ENCODE data around the gene DNAJC13. TPM values are rescaled to one million over a fixed set of nuclear protein-coding genes. Genes with fewer than 3 reads are reported as not detected.

The DNAJC13 gene
- total RNA-seq, 1 experiment from 2014 or later, result 28.5 TPM

- TF ChIP-seq E2F4 (CRISPR knock-in tag; IDR thresholded peaks at IDR 0.05; ENCODE audit: borderline replicate concordance, low read depth) (no peak), RELA (CRISPR knock-in tag; IDR thresholded peaks at IDR 0.05; ENCODE audit: borderline replicate concordance) (no peak), ZSCAN18 (CRISPR knock-in tag; IDR thresholded peaks at IDR 0.05) (no peak)
Observed at GRCh38 chr3:132456136-132456535, 38.8 kb downstream of the DNAJC13 start (continued).

- no peak for TF ChIP-seq CDX4 (CRISPR knock-in tag; IDR thresholded peaks at IDR 0.05; ENCODE audit: borderline replicate concordance)
- TF ChIP-seq PRDM15 (CRISPR knock-in tag; IDR thresholded peaks at IDR 0.05), result no peak
- no peak for TF ChIP-seq ESRRA (CRISPR knock-in tag; IDR thresholded peaks at IDR 0.05; ENCODE audit: borderline replicate concordance)
- no peak for TF ChIP-seq CREB1 (CRISPR knock-in tag; IDR thresholded peaks at IDR 0.05)
- no peak for TF ChIP-seq AFF4 (CRISPR knock-in tag; IDR thresholded peaks at IDR 0.05; ENCODE audit: borderline replicate concordance)
- Mint-ChIP-seq H3K9me3 (no peaks in the 10 kb centered on the region), H3K36me3 (peaks cover 57% of the 10 kb centered on the region), H3K27me3 (ENCODE audit: low read depth) (no peaks in the 10 kb centered on the region), H3K4me3 (no peak overlapping the region), H3K27ac (no peak overlapping the region), H3K4me1 (no peaks in the 10 kb centered on the region)
- CTCF ChIA-PET, result no interaction called here
- POLR2A ChIA-PET, result no interaction called here
- DNase-seq (ENCODE audit: low spot score), result no peak
- no peak for ATAC-seq
Observed at GRCh38 chr3:132456571-132456970, 39.3 kb downstream of the DNAJC13 start.

GRCh38 chr3:132457286-132457685 lies 40.0 kb downstream of the DNAJC13 start:
- ATAC-seq, result no peak
- H3K27ac Mint-ChIP-seq, result no peak overlapping the region
- CTCF ChIA-PET, result no interaction called here
- no peak for TF ChIP-seq TP53 (CRISPR knock-in tag; IDR thresholded peaks at IDR 0.05)
- TF ChIP-seq ETV6 (CRISPR knock-in tag; IDR thresholded peaks at IDR 0.05), result no peak
- TF ChIP-seq ZMAT4 (CRISPR knock-in tag; IDR thresholded peaks at IDR 0.05), result no peak
- TF ChIP-seq E2F1 (CRISPR knock-in tag; IDR thresholded peaks at IDR 0.05), result no peak
- TF ChIP-seq ZSCAN18 (CRISPR knock-in tag; IDR thresholded peaks at IDR 0.05), result no peak
- no peak for TF ChIP-seq ESRRA (CRISPR knock-in tag; IDR thresholded peaks at IDR 0.05; ENCODE audit: borderline replicate concordance)
- TF ChIP-seq ZNF317 (CRISPR knock-in tag; IDR thresholded peaks at IDR 0.05; ENCODE audit: borderline replicate concordance, low read depth), result no peak
- TF ChIP-seq OVOL2 (CRISPR knock-in tag; IDR thresholded peaks at IDR 0.05; ENCODE audit: borderline replicate concordance), result no peak
- TF ChIP-seq MAX (CRISPR knock-in tag; IDR thresholded peaks at IDR 0.05), result no peak
- no peak for TF ChIP-seq ZNF263 (CRISPR knock-in tag; IDR thresholded peaks at IDR 0.05; ENCODE audit: low read depth)

More at GRCh38 chr3:132457286-132457685, 40.0 kb downstream of the DNAJC13 start:
- peaks cover 56% of the 10 kb centered on the region for H3K36me3 Mint-ChIP-seq
- no peaks in the 10 kb centered on the region for H3K9me3 Mint-ChIP-seq
- H3K4me1 Mint-ChIP-seq, result no peaks in the 10 kb centered on the region
- no peak overlapping the region for H3K4me3 Mint-ChIP-seq
- POLR2A ChIA-PET, result no interaction called here
- no peaks in the 10 kb centered on the region for H3K27me3 Mint-ChIP-seq (ENCODE audit: low read depth)
- no peak for DNase-seq (ENCODE audit: low spot score)
